Measurements from ENCODE around the gene BPGM.
A peak's percentile ranks its signal among the peaks of the same experiment; 100 is the strongest.

The BPGM gene

GRCh38 chr7:134619627-134620331, 26.9 kb upstream of the BPGM start:
- H3K4me3 ChIP-seq (ENCODE audit: low read depth, low read length) = no peak overlapping the region
- TF ChIP-seq CTCF (IDR thresholded peaks at IDR 0.05; ENCODE audit: insufficient read depth, low read length, missing control alignments) = no peak

DNA sequence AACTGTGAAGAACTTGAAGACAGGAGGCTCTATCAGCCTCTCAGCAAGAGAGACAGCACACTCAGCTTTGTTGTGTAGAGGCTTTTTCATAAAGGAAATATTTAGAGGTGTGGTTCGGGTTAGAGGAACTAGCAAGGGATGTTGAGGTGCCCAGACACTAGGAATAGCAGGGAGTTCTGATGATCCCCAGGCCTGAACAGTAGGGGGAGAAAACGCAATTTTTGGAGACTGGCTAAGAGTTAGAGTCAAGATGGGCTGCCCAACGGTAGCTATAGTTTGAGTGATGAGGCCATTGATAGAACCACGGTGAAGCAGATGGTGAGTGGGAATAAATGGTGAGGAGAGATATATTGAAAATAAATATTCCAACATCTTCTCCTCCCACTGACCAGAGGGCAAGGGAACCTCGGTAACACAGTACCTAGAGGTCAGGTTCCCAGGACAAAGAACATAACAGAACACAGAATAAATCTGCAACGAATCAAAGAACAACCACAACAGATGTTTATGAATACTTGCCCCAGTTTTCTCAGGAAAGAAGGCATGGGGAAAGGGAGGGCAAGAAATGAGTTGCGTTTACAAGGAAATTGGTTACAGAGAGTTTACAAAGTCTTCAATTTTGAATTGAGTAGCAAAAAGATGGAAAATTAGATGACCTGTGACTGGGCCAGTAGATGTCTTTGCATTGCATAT, 24.2 kb upstream of the BPGM start:
- DNase-seq (ENCODE audit: low read depth, low spot score) = no peak
- TF ChIP-seq CTCF (IDR thresholded peaks at IDR 0.05; ENCODE audit: insufficient read depth, low read length, missing control alignments) = no peak
- no peak overlapping the region for H3K4me3 ChIP-seq (ENCODE audit: low read depth, low read length)
- ChIA-PET CTCF (interaction anchor here (1.2 to 7.3 kb wide), 5 partner anchors 9 to 189 kb away, joined by 3 to 56 read pairs (median 18); no protein-coding TSS in a partner anchor), POLR2A (no interaction called here)

More at GRCh38 chr7:134619627-134620331, 26.9 kb upstream of the BPGM start:
- ChIA-PET CTCF (interaction anchor here (1.0 to 7.3 kb wide), 8 partner anchors 9 to 72 kb away, joined by 3 to 56 read pairs (median 6); partner anchors contain the start of gene BPGM), POLR2A (interaction anchor here (0.6 to 1.2 kb wide), 4 partner anchors 14 to 165 kb away, joined by 3 to 6 read pairs (median 3); partner anchors contain the start of gene BPGM)
- peak; percentile 76 for DNase-seq (ENCODE audit: low read depth, low spot score)

DNA sequence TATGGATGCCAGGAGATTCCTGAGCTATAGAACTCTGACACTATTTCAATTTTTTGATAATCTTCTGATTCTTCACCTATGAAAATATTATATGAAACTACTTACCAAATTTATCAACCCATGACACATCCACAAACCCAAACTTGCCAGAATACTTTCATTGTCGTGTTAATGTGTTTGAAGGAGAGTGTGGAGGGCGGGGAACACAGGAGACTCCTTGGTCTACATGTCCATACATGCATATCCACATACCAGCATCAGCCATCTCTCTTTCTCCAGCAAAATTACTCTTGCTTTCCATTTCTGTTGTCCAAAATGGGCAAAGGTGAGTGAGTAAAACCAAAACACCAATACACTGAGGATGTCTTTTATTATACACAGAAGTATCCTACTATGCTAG, 23.5 kb upstream of the BPGM start:
- no peak for DNase-seq (ENCODE audit: low read depth, low spot score)
- ChIA-PET POLR2A (no interaction called here), CTCF (interaction anchor here (1.0 to 2.9 kb wide), 4 partner anchors 9 to 190 kb away, joined by 3 to 18 read pairs (median 4); no protein-coding TSS in a partner anchor)
- no peak overlapping the region for H3K4me3 ChIP-seq (ENCODE audit: low read depth, low read length)
- no peak for TF ChIP-seq CTCF (IDR thresholded peaks at IDR 0.05; ENCODE audit: insufficient read depth, low read length, missing control alignments)

DNA sequence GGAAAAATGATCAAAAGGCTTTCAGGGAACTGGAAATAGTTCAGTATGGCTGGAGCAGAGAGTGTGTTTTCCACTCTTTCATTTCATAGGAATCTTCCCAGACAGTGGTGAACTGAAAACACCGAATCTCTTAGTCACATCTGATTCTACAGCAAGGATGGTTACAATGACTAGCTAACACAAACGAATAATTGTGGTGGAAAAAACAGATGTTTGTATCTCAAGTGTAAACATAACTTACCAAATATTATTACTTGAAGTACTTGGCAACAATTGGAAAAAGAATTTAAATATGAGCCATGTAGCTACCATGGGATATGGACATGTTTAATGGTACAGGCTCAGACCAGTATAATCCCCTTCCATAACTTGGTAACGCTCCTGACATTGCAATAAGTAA, 21.1 kb upstream of the BPGM start:
- TF ChIP-seq CTCF (IDR thresholded peaks at IDR 0.05; ENCODE audit: insufficient read depth, low read length, missing control alignments) = no peak
- ChIA-PET POLR2A (interaction anchor here (1.3 kb wide), 1 partner anchor 11 kb away, joined by 3 read pairs; no protein-coding TSS in a partner anchor), CTCF (interaction anchor here (0.8 to 2.9 kb wide), 4 partner anchors 7 to 19 kb away, joined by 4 to 18 read pairs (median 4); no protein-coding TSS in a partner anchor)
- DNase-seq (ENCODE audit: low read depth, low spot score) = peak; percentile 60
- no peak overlapping the region for H3K4me3 ChIP-seq (ENCODE audit: low read depth, low read length)

DNA sequence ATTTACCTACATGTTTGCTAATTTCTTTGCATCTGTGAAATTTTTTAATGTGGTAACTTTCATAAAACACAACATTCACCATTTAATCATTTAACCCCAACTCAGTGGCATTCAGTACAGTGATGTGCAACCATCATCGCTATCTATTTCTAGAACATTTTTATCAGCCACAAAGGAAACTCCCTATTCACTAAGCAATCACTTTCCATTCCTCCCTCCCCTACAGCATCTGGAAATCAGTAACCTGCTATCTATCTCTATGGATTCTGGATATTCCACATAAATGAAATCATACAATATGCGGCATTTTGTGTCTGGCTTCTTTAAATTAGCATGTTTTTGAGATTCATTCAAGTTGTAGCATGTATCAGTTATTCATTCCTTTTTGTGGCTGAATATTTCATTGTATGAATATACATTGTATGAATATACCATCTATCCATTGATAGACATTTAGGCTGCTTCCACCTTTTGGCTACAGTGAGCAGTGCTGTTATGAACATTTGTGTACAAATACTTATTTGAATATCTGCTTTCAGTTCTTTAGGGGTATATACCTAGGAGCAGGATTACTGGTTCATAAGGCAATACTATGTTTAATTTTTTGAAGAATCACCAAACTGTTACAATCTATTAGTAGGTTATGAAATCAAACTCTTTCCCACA, 19.4 kb upstream of the BPGM start:
- no peak overlapping the region for H3K4me3 ChIP-seq (ENCODE audit: low read depth, low read length)
- TF ChIP-seq CTCF (IDR thresholded peaks at IDR 0.05; ENCODE audit: insufficient read depth, low read length, missing control alignments) = no peak
- DNase-seq (ENCODE audit: low read depth, low spot score) = no peak
- CTCF ChIA-PET = interaction anchor here (1.4 to 9.5 kb wide), 3 partner anchors 8 to 20 kb away, joined by 4 to 130 read pairs (median 7); partner anchors contain the start of gene BPGM
- POLR2A ChIA-PET = no interaction called here
